Astrocyte (in vitro differentiated cells and primary cell): ENCODE measurements around the gene TULP4.

Experiments used
- EZH2 ChIP-seq: IDR thresholded peaks from 2 replicates; pipeline ENCODE4 v1.6.1; 2012; ENCODE audit warnings: mild to moderate bottlenecking, low read length, inconsistent platforms; ENCODE audit not compliant: insufficient read depth
- TF ChIP-seq, protein P1 (sequence below): IDR thresholded peaks from 2 replicates; pipeline ENCODE4 v1.5.1; 2011; ENCODE audit warnings: low read depth, mild to moderate bottlenecking, inconsistent platforms, low read length, moderate library complexity; ENCODE audit not compliant: insufficient read depth

DNA sequence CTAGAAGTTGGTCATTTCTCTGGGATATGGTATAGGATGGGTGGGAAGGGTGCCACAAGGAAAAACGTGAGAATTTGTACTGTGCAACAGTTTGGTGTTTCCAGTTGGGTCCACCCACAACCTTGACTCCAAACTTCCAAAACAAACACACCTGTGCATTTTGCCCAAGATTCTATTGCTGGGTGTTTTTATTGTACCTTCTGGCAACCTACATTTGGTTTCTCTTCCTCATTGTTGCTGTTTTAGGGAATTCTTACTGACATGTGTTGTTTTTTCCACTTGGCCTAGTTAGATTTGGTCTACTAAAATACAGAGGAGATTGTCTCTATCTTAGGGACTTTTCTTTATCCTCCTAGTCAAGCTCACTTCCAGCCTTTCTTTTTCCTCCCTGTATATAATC is 16.7 kb downstream of the TULP4 start:
- TF ChIP-seq, protein P1, sequence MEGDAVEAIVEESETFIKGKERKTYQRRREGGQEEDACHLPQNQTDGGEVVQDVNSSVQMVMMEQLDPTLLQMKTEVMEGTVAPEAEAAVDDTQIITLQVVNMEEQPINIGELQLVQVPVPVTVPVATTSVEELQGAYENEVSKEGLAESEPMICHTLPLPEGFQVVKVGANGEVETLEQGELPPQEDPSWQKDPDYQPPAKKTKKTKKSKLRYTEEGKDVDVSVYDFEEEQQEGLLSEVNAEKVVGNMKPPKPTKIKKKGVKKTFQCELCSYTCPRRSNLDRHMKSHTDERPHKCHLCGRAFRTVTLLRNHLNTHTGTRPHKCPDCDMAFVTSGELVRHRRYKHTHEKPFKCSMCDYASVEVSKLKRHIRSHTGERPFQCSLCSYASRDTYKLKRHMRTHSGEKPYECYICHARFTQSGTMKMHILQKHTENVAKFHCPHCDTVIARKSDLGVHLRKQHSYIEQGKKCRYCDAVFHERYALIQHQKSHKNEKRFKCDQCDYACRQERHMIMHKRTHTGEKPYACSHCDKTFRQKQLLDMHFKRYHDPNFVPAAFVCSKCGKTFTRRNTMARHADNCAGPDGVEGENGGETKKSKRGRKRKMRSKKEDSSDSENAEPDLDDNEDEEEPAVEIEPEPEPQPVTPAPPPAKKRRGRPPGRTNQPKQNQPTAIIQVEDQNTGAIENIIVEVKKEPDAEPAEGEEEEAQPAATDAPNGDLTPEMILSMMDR = no peak
- TF ChIP-seq EZH2 = no peak
